Measurements from ENCODE around the gene TTC7B.

GRCh38 chr14:90604356-90604755 is 211.9 kb downstream of the TTC7B start:
- TF ChIP-seq, protein P1, sequence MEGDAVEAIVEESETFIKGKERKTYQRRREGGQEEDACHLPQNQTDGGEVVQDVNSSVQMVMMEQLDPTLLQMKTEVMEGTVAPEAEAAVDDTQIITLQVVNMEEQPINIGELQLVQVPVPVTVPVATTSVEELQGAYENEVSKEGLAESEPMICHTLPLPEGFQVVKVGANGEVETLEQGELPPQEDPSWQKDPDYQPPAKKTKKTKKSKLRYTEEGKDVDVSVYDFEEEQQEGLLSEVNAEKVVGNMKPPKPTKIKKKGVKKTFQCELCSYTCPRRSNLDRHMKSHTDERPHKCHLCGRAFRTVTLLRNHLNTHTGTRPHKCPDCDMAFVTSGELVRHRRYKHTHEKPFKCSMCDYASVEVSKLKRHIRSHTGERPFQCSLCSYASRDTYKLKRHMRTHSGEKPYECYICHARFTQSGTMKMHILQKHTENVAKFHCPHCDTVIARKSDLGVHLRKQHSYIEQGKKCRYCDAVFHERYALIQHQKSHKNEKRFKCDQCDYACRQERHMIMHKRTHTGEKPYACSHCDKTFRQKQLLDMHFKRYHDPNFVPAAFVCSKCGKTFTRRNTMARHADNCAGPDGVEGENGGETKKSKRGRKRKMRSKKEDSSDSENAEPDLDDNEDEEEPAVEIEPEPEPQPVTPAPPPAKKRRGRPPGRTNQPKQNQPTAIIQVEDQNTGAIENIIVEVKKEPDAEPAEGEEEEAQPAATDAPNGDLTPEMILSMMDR (conservative IDR thresholded peaks at IDR 0.05 in 1 of 2, IDR thresholded peaks at IDR 0.05 in 1 of 2; ENCODE audit: low read depth in 1 of 2, low read length in 2 of 2): no peak
- no peak for TF ChIP-seq EZH2 (IDR thresholded peaks at IDR 0.05; ENCODE audit: low read length, missing control alignments)

All from fibroblast of lung (primary cell).